Natural killer cell (primary cell): ENCODE measurements around the gene FZR1. TPM values are rescaled to one million over a fixed set of nuclear protein-coding genes. Genes with fewer than 3 reads are reported as not detected.

Source experiments
- ATAC-seq, 3 donors: fragments of 150-1000 bp in 2 of 3; fragments of 200-7000 bp in 1 of 3; cut with Tn5 transposase; 1 replicate in 1 of 3; 2 replicates in 2 of 3; pipeline ENCODE4 v1.10.0; 2021; ENCODE audit warnings: mild to moderate bottlenecking in 2 of 3, moderate library complexity in 2 of 3
- DNase-seq, 2 donors: peaks; one replicate each; pipeline versions ENCODE4 v3.0.0 to v3.0.0-alpha.2; 2013 to 2021; ENCODE audit warnings: mixed read lengths in 1 of 2
- H3K27ac ChIP-seq: one replicate; pipeline ENCODE4 v1.5.1; 2013; ENCODE audit warnings: mild to moderate bottlenecking, low read length
- H3K27me3 ChIP-seq: one replicate; pipeline ENCODE4 v1.6.1; 2013; ENCODE audit warnings: low read length; ENCODE audit not compliant: control insufficient read depth, insufficient read depth
- H3K36me3 ChIP-seq: one replicate; pipeline ENCODE4 v1.6.1; 2013; ENCODE audit warnings: low read length; ENCODE audit not compliant: control insufficient read depth, insufficient read depth
- H3K4me1 ChIP-seq: one replicate; pipeline ENCODE4 v1.6.1; 2013; ENCODE audit warnings: low read length; ENCODE audit not compliant: control insufficient read depth, insufficient read depth
- H3K4me3 ChIP-seq: one replicate; pipeline ENCODE4 v1.5.1; 2013; ENCODE audit warnings: low read length
- H3K9me3 ChIP-seq: one replicate; pipeline ENCODE4 v1.6.1; 2013; ENCODE audit warnings: low read length; ENCODE audit not compliant: control insufficient read depth, insufficient read depth
- H3K27ac Mint-ChIP-seq, 2 donors: one replicate each; pipeline ENCODE4 v1.8.0; 2022; ENCODE audit warnings: mild to moderate bottlenecking in 2 of 2, mixed read lengths in 2 of 2, moderate library complexity in 1 of 2
- H3K27me3 Mint-ChIP-seq, 2 donors: one replicate each; pipeline ENCODE4 v1.8.0; 2022; ENCODE audit warnings: low read depth in 2 of 2, mixed read lengths in 2 of 2
- H3K36me3 Mint-ChIP-seq: one replicate; pipeline ENCODE4 v1.8.0; 2022; ENCODE audit warnings: mixed read lengths
- H3K4me1 Mint-ChIP-seq, 2 donors: one replicate each; pipeline ENCODE4 v1.8.0; 2022; ENCODE audit warnings: mixed read lengths in 2 of 2
- H3K4me3 Mint-ChIP-seq: one replicate; pipeline ENCODE4 v1.8.0; 2022; ENCODE audit warnings: mild to moderate bottlenecking, moderate library complexity, mixed read lengths
- H3K9me3 Mint-ChIP-seq, 2 donors: one replicate each; pipeline ENCODE4 v1.8.0; 2022; ENCODE audit warnings: mixed read lengths in 2 of 2
- CTCF ChIP-seq: fragments of 200-600 bp; IDR thresholded peaks from one replicate; pipeline ENCODE4 v1.8.0; 2022; ENCODE audit warnings: antibody characterized with exemption
- WGBS: methylation state at CpG from one replicate; pipeline ENCODE4 v1.1.7; 2013; ENCODE audit warnings: missing lambda C conversion rate; ENCODE audit not compliant: insufficient coverage; 5-methylcytosine and 5-hydroxymethylcytosine counted together
- intact Hi-C: fragments of 100-400 bp; cut with micrococcal nuclease; formaldehyde crosslinking; loops from one replicate; pipeline ENCODE4 v1.14.2; 2022
- total RNA-seq, 4 donors: library from RNA; stranded (reverse); fragments of 120-200 nt in 1 of 4; gene quantifications; one replicate each; pipeline versions ENCODE4 v1.2.3 to v1.2.4, GENCODE V29; 2013 to 2022

FZR1 gene
- total RNA-seq, 3 donors from 2014 or later (not counting 1 experiment from before 2014, with no cell fraction given): 89.1 to 98.3 (median 91.4) TPM

GRCh38 chr19:3575949-3576673, 70.0 kb downstream of the FZR1 start:
- WGBS: 92% methylated on average over 29 of the region's 29 CpGs
- no peak for ATAC-seq

GRCh38 chr19:3576696-3577443, 70.8 kb downstream of the FZR1 start:
- H3K36me3 Mint-ChIP-seq: no peaks in the 10 kb centered on the region
- DNase-seq (no peak), ATAC-seq (no peak)
- no peak overlapping the region for H3K27ac ChIP-seq
- TF ChIP-seq CTCF: no peak
- H3K27ac Mint-ChIP-seq: no peak overlapping the region
- intact Hi-C loops: no loop called here
- H3K9me3 ChIP-seq: no peaks in the 10 kb centered on the region
- H3K27me3 Mint-ChIP-seq: no peaks in the 10 kb centered on the region
- no peaks in the 10 kb centered on the region for H3K27me3 ChIP-seq
- H3K4me3 Mint-ChIP-seq: no peak overlapping the region
- H3K36me3 ChIP-seq: no peaks in the 10 kb centered on the region
- 87% methylated on average over 61 of the region's 78 CpGs for WGBS
- no peaks in the 10 kb centered on the region for H3K9me3 Mint-ChIP-seq
- no peak overlapping the region for H3K4me3 ChIP-seq
- peaks cover 22% of the 10 kb centered on the region for H3K4me1 ChIP-seq
- H3K4me1 Mint-ChIP-seq: peaks cover 7 to 19% of the 10 kb centered on the region in 2 donors

More at GRCh38 chr19:3575949-3576673, 70.0 kb downstream of the FZR1 start:
- no peak overlapping the region for H3K27ac ChIP-seq
- H3K4me1 Mint-ChIP-seq: peaks cover 7 to 25% of the 10 kb centered on the region in 2 donors
- H3K4me1 ChIP-seq: peaks cover 26% of the 10 kb centered on the region
- no peak overlapping the region for H3K4me3 Mint-ChIP-seq
- no peaks in the 10 kb centered on the region for H3K36me3 ChIP-seq
- H3K9me3 Mint-ChIP-seq: no peaks in the 10 kb centered on the region
- no peaks in the 10 kb centered on the region for H3K27me3 Mint-ChIP-seq
- no peak for TF ChIP-seq CTCF
- intact Hi-C loops: no loop called here
- no peaks in the 10 kb centered on the region for H3K36me3 Mint-ChIP-seq
- no peaks in the 10 kb centered on the region for H3K27me3 ChIP-seq
- no peak for DNase-seq
- no peak overlapping the region for H3K27ac Mint-ChIP-seq
- no peak overlapping the region for H3K4me3 ChIP-seq
- no peaks in the 10 kb centered on the region for H3K9me3 ChIP-seq

- H3K27ac ChIP-seq: no peak overlapping the region
- peaks cover 17% of the 10 kb centered on the region for H3K4me1 ChIP-seq
- H3K4me3 Mint-ChIP-seq: no peak overlapping the region
- no peaks in the 10 kb centered on the region for H3K9me3 Mint-ChIP-seq
- H3K4me3 ChIP-seq: no peak overlapping the region
- H3K27ac Mint-ChIP-seq: no peak overlapping the region
- TF ChIP-seq CTCF: no peak
- no peaks in the 10 kb centered on the region for H3K27me3 Mint-ChIP-seq
- H3K36me3 ChIP-seq: no peaks in the 10 kb centered on the region
- intact Hi-C loops: no loop called here
- no peaks in the 10 kb centered on the region for H3K27me3 ChIP-seq
- WGBS: 98% methylated on average over 60 of the region's 60 CpGs
- H3K36me3 Mint-ChIP-seq: no peaks in the 10 kb centered on the region
- peaks cover 0 to 10% of the 10 kb centered on the region in 2 donors for H3K4me1 Mint-ChIP-seq
- no peaks in the 10 kb centered on the region for H3K9me3 ChIP-seq
- no peak for DNase-seq
- no peak for ATAC-seq
These were observed 71.7 kb downstream of the FZR1 start for GRCh38 chr19:3577723-3578344.
